Stomach (tissue), 4 donors: ENCODE results near the gene RLF.

Source experiments
- EP300 ChIP-seq: sonication (generic); formaldehyde crosslinking; IDR thresholded peaks from one replicate; pipeline ENCODE4 v1.6.1; 2017; ENCODE audit warnings: antibody characterized with exemption
- POLR2A ChIP-seq, 4 donors: fragments of 450-650 bp; IDR thresholded peaks; one replicate each; pipeline ENCODE4 v1.6.1; 2016; ENCODE audit warnings: antibody characterized with exemption in 4 of 4, control low read depth in 2 of 4, mild to moderate bottlenecking in 1 of 4, moderate library complexity in 1 of 4
- POLR2AphosphoS5 ChIP-seq, 3 donors: sonication (generic); formaldehyde crosslinking; IDR thresholded peaks; one replicate each; pipeline ENCODE4 v1.6.1; 2016; ENCODE audit warnings: antibody characterized with exemption in 3 of 3
- TF ChIP-seq, protein P1 (sequence below), 7 experiments: fragments of 450-650 bp in 4 of 7; fragments of 200-600 bp in 3 of 7; sonication (generic) in 3 of 7; IDR thresholded peaks; one replicate each; pipeline ENCODE4 v1.5.1; 2016 to 2019; ENCODE audit warnings: antibody characterized with exemption in 7 of 7, control low read depth in 2 of 7, mild to moderate bottlenecking in 1 of 7

DNA sequence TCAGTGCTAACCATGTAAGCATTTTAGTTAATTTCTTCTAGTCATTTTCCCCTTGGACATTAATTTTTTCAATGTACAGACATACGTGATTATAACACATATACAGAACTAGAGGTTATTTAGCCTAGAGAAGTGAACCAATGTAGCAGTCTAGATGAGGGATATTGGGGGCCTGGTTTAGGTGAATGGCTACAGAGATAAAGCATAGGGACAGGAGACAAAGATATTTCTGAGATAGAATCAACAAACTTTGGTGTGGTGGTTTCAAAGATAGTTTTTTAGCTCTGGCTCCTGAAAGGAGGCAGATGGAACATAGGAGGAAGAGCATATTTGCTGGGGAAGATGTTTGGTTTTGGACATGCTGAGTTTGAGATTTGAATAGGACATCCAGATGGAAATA, 23.0 kb downstream of the RLF start:
- TF ChIP-seq, protein P1, sequence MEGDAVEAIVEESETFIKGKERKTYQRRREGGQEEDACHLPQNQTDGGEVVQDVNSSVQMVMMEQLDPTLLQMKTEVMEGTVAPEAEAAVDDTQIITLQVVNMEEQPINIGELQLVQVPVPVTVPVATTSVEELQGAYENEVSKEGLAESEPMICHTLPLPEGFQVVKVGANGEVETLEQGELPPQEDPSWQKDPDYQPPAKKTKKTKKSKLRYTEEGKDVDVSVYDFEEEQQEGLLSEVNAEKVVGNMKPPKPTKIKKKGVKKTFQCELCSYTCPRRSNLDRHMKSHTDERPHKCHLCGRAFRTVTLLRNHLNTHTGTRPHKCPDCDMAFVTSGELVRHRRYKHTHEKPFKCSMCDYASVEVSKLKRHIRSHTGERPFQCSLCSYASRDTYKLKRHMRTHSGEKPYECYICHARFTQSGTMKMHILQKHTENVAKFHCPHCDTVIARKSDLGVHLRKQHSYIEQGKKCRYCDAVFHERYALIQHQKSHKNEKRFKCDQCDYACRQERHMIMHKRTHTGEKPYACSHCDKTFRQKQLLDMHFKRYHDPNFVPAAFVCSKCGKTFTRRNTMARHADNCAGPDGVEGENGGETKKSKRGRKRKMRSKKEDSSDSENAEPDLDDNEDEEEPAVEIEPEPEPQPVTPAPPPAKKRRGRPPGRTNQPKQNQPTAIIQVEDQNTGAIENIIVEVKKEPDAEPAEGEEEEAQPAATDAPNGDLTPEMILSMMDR (IDR thresholded peaks at IDR 0.05), result no peak
- no peak for TF ChIP-seq POLR2A (IDR thresholded peaks at IDR 0.05)
- no peak for TF ChIP-seq EP300
- no peak for TF ChIP-seq POLR2AphosphoS5 (IDR thresholded peaks at IDR 0.05)
